HepG2 (cell line): ENCODE measurements around the gene HLCS. TPM values are rescaled to one million over a fixed set of nuclear protein-coding genes. Genes with fewer than 3 reads are reported as not detected.
A peak's percentile ranks its signal among the peaks of the same experiment; 100 is the strongest.

Source experiments
- ATAC-seq: fragments of 200-7000 bp; cut with Tn5 transposase; 3 replicates; pipeline ENCODE4 v1.9.1; 2020; ENCODE audit warnings: mild to moderate bottlenecking, moderate library complexity
- BruUV-seq: library from RNA; stranded (reverse); fragments of 400-500 nt; replicated peaks from 2 replicates; lab custom pipeline; 2021; lab: Mats Ljungman, UMichigan
- CTCF ChIA-PET: fragments of 300-600 bp; formaldehyde crosslinking; extraction: SDS; loops from one replicate; lab custom pipeline; 2021; ENCODE audit warnings: low total read pairs, inconsistent platforms, low intra/inter-chr PET ratio; lab: Yijun Ruan, JAX
- POLR2A ChIA-PET: fragments of 350-600 bp; sonication (Branson Sonifier 250); formaldehyde crosslinking; loops from one replicate; lab custom pipeline; 2020; ENCODE audit warnings: antibody characterized with exemption, inconsistent platforms; lab: Yijun Ruan, JAX
- DNase-seq: peaks from one replicate; pipeline ENCODE4 v3.0.0-alpha.2; 2015; ENCODE audit warnings: low spot score
- FAIRE-seq: peaks from 3 replicates; lab custom pipeline; 2011; peaks lifted over from hg19 to GRCh38; lab: Jason Lieb, UNC
- H2AFZ ChIP-seq: one replicate; pipeline ENCODE4 v1.6.1; 2011; ENCODE audit warnings: low read length, inconsistent platforms
- H3K27ac ChIP-seq: fragments of 300-600 bp; 3 replicates; pipeline ENCODE4 v1.8.0; 2011; ENCODE audit warnings: mixed run types, mild to moderate bottlenecking, mixed read lengths, low read length, inconsistent platforms; ENCODE audit not compliant: insufficient read depth; ENCODE audit errors: extremely low read length
- H3K27me3 ChIP-seq, 2 experiments: fragments of 200-600 bp in 1 of 2; 2 replicates in 1 of 2; 3 replicates in 1 of 2; pipeline versions ENCODE4 v1.6.0 to v1.8.0; 2011; ENCODE audit warnings: low read length in 2 of 2, mild to moderate bottlenecking in 2 of 2, moderate library complexity in 2 of 2, inconsistent platforms in 1 of 2; ENCODE audit not compliant: insufficient read depth in 2 of 2, control insufficient read depth in 1 of 2
- H3K36me3 ChIP-seq, 2 experiments: fragments of 200-600 bp in 1 of 2; replicated peaks in 1 of 2; 2 replicates in 1 of 2; 3 replicates in 1 of 2; pipeline versions ENCODE4 v1.5.1 to v1.8.0; 2011; ENCODE audit warnings: low read length in 2 of 2, inconsistent platforms in 1 of 2; ENCODE audit not compliant: insufficient read depth in 2 of 2, control insufficient read depth in 1 of 2
- H3K4me1 ChIP-seq: 2 replicates; pipeline ENCODE4 v1.5.1; 2012; ENCODE audit warnings: low read length, inconsistent platforms; ENCODE audit not compliant: insufficient read depth
- H3K4me2 ChIP-seq: 2 replicates; pipeline ENCODE4 v1.6.0; 2011; ENCODE audit warnings: low read depth, low read length, inconsistent platforms
- H3K4me3 ChIP-seq, 3 experiments: fragments of 200-600 bp in 1 of 3; sonication (generic), shearing (Covaris generic) in 1 of 3; replicated peaks in 1 of 3; 2 replicates each; pipeline ENCODE4 v1.5.1; 2011 to 2016; ENCODE audit warnings: low read length in 3 of 3, inconsistent platforms in 2 of 3, low read depth in 2 of 3, mild to moderate bottlenecking in 2 of 3, control low read depth in 1 of 3, mixed read lengths in 1 of 3; ENCODE audit not compliant: insufficient read depth in 1 of 3
- H3K79me2 ChIP-seq: one replicate; pipeline ENCODE4 v1.6.1; 2011; ENCODE audit warnings: low read length, inconsistent platforms; ENCODE audit not compliant: insufficient read depth
- H3K9ac ChIP-seq: 2 replicates; pipeline ENCODE4 v1.6.0; 2011; ENCODE audit warnings: mild to moderate bottlenecking, low read depth, low read length, inconsistent platforms; ENCODE audit not compliant: insufficient read depth
- H3K9me3 ChIP-seq: 2 replicates; pipeline ENCODE4 v1.5.1; 2012; ENCODE audit warnings: mild to moderate bottlenecking, low read length
- H4K20me1 ChIP-seq: 2 replicates; pipeline ENCODE4 v1.6.0; 2011; ENCODE audit warnings: inconsistent platforms, mild to moderate bottlenecking, low read length, moderate library complexity; ENCODE audit not compliant: insufficient read depth
- CTCF ChIP-seq: sonication (generic); formaldehyde crosslinking; IDR thresholded peaks from 2 replicates; pipeline ENCODE4 v1.5.0; 2020; ENCODE audit warnings: mild to moderate bottlenecking, missing genetic modification reagents, moderate library complexity
- ELF4 ChIP-seq: sonication (generic); formaldehyde crosslinking; IDR thresholded peaks from 2 replicates; pipeline ENCODE4 v1.5.0; 2020; ENCODE audit warnings: missing genetic modification reagents, mild to moderate bottlenecking, moderate library complexity, borderline replicate concordance
- HOXA3 ChIP-seq: sonication (generic); formaldehyde crosslinking; IDR thresholded peaks from 2 replicates; pipeline ENCODE4 v1.5.0; 2020; ENCODE audit warnings: missing genetic modification reagents
- MED1 ChIP-seq: sonication (generic); formaldehyde crosslinking; IDR thresholded peaks from 2 replicates; pipeline ENCODE4 v1.4.0; 2020; ENCODE audit warnings: missing genetic modification reagents
- MXD4 ChIP-seq: IDR thresholded peaks from 2 replicates; pipeline ENCODE4 v1.6.1; 2016; ENCODE audit warnings: mild to moderate bottlenecking, missing biosample characterization, missing genetic modification reagents
- PHF5A ChIP-seq: IDR thresholded peaks from one replicate; pipeline ENCODE4 v1.6.1; 2018; ENCODE audit warnings: low read depth, missing genetic modification reagents; ENCODE audit not compliant: unreplicated experiment
- SOX6 ChIP-seq, 2 experiments: fragments of 450-650 bp in 1 of 2; sonication (generic) in 1 of 2; formaldehyde crosslinking in 1 of 2; IDR thresholded peaks; 2 replicates each; pipeline versions ENCODE4 v1.4.0 to v1.6.1; 2017 to 2020; ENCODE audit warnings: antibody characterized with exemption in 1 of 2, mild to moderate bottlenecking in 1 of 2, missing genetic modification reagents in 1 of 2
- TRAFD1 ChIP-seq: sonication (generic); formaldehyde crosslinking; IDR thresholded peaks from 2 replicates; pipeline ENCODE4 v1.5.1; 2020; ENCODE audit warnings: missing genetic modification reagents, mild to moderate bottlenecking, borderline replicate concordance
- ZNF160 ChIP-seq: sonication (generic); formaldehyde crosslinking; IDR thresholded peaks from 2 replicates; pipeline ENCODE4 v1.8.0; 2022; ENCODE audit warnings: mild to moderate bottlenecking, inconsistent platforms, missing genetic modification reagents
- ZNF276 ChIP-seq: sonication (generic); formaldehyde crosslinking; IDR thresholded peaks from 2 replicates; pipeline ENCODE4 v1.4.0; 2020; ENCODE audit warnings: mild to moderate bottlenecking, low read depth, missing genetic modification reagents
- WGBS: methylation state at CpG from one replicate; pipeline ENCODE4 v1.1.6; 2017; ENCODE audit warnings: low lambda C conversion rate; 5-methylcytosine and 5-hydroxymethylcytosine counted together
- in situ Hi-C: cut with HindIII; loops from 2 replicates; pipeline ENCODE4 v1.10.0; 2017; ENCODE audit warnings: low pct_unique_long_range_greater_than_20kb; ENCODE audit not compliant: extremely low pct_ligation_motif_present
- intact Hi-C: fragments of 100-400 bp; cut with micrococcal nuclease; formaldehyde crosslinking; loops from one replicate; pipeline ENCODE4 v1.10.0; 2022; ENCODE audit not compliant: unreplicated experiment
- polyA plus RNA-seq, 8 experiments: library from polyadenylated mRNA; depleted of rRNA in 3 of 8; stranded (reverse) in 7 of 8; unstranded in 1 of 8; fragments of >200 nt; fragmentation: Illumina TruSeq in 4 of 8; extraction: Trizol in 4 of 8; gene quantifications; 2 replicates each; pipeline versions ENCODE4 v1.2.1 to v1.2.3, GENCODE V29; 2011 to 2016; ENCODE audit warnings: low read depth in 4 of 8, missing spikeins in 1 of 8, mixed read lengths in 1 of 8; ENCODE audit not compliant: insufficient read depth in 1 of 8
- total RNA-seq, 5 experiments: library from RNA; depleted of rRNA; stranded (reverse); fragments of >200 nt; fragmentation: Illumina TruSeq; extraction: Trizol; gene quantifications; 2 replicates each; pipeline ENCODE4 v1.2.3, GENCODE V29; 2016; ENCODE audit warnings: low read depth in 1 of 5
- TF ChIP-seq, protein P1 (sequence below): sonication (generic); formaldehyde crosslinking; conservative IDR thresholded peaks from 2 replicates; pipeline ENCODE4 v1.4.0; 2020; ENCODE audit warnings: missing genetic modification reagents
- TF ChIP-seq, protein P2 (sequence below): sonication (generic); formaldehyde crosslinking; IDR thresholded peaks from 2 replicates; pipeline ENCODE4 v1.4.0; 2020; ENCODE audit warnings: mild to moderate bottlenecking, missing genetic modification reagents

HLCS gene
- total and polyA plus RNA-seq, 2 of the 13 experiments (the other 11 are each of a cell fraction or from before 2014, with no cell fraction given): 7.9 to 12.3 TPM

GRCh38 chr21:36918291-36918690 lies 48.2 kb downstream of the HLCS start:
- FAIRE-seq (peak; percentile 51), ATAC-seq (peak; percentile 83), DNase-seq (peak; percentile 43)
- Histone ChIP-seq H3K9me3 (no peaks in the 10 kb centered on the region), H3K9ac (no peak overlapping the region; the same call in 1 of the 2 replicates), H4K20me1 (no peaks in the 10 kb centered on the region), H3K4me2 (peak overlapping the region; percentile 62), H3K27me3 (no peaks in the 10 kb centered on the region), H3K4me3 (peak overlapping the region in 1 of 3 experiments; percentile 23; a peak in 2 of 6 replicates), H2AFZ (no peak overlapping the region), H3K79me2 (no peaks in the 10 kb centered on the region), H3K4me1 (peaks cover 50% of the 10 kb centered on the region), H3K27ac (peak overlapping the region; percentile 55), H3K36me3 (no peaks in the 10 kb centered on the region)
- WGBS: 6% methylated on average over 4 of the region's 4 CpGs
- intact Hi-C loops (loop anchor here (5.0 kb wide), 1 partner anchor 56 kb away; no protein-coding TSS in a partner anchor), in situ Hi-C loops (no loop called here)
- ChIA-PET POLR2A (interaction anchor here (2.0 kb wide), 1 partner anchor 58 kb away, joined by 14 read pairs; no protein-coding TSS in a partner anchor), CTCF (no interaction called here)
- BruUV-seq: no TSS peak
- TF ChIP-seq CTCF (CRISPR knock-in tag) (no peak), ZNF160 (CRISPR knock-in tag) (no peak), MED1 (CRISPR knock-in tag) (peak; percentile 66), SOX6 (IDR thresholded peaks at IDR 0.05) (no peak), SOX6 (CRISPR knock-in tag; IDR thresholded peaks at IDR 0.05) (peak; percentile 76), ELF4 (CRISPR knock-in tag) (no peak), TRAFD1 (CRISPR knock-in tag) (no peak), ZNF276 (CRISPR knock-in tag) (no peak), MXD4 (no peak), PHF5A (CRISPR knock-in tag) (no peak), HOXA3 (CRISPR knock-in tag) (peak; percentile 59; the same call in 1 of the 2 replicates)
- TF ChIP-seq, protein P1, sequence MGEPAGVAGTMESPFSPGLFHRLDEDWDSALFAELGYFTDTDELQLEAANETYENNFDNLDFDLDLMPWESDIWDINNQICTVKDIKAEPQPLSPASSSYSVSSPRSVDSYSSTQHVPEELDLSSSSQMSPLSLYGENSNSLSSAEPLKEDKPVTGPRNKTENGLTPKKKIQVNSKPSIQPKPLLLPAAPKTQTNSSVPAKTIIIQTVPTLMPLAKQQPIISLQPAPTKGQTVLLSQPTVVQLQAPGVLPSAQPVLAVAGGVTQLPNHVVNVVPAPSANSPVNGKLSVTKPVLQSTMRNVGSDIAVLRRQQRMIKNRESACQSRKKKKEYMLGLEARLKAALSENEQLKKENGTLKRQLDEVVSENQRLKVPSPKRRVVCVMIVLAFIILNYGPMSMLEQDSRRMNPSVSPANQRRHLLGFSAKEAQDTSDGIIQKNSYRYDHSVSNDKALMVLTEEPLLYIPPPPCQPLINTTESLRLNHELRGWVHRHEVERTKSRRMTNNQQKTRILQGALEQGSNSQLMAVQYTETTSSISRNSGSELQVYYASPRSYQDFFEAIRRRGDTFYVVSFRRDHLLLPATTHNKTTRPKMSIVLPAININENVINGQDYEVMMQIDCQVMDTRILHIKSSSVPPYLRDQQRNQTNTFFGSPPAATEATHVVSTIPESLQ (CRISPR knock-in tag): no peak
- TF ChIP-seq, protein P2, sequence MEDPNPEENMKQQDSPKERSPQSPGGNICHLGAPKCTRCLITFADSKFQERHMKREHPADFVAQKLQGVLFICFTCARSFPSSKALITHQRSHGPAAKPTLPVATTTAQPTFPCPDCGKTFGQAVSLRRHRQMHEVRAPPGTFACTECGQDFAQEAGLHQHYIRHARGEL (CRISPR knock-in tag): no peak
